Smooth muscle cell of the brain vasculature (primary cell): ENCODE results near the gene FEV.

Experiments
- DNase-seq: peaks from one replicate; pipeline ENCODE4 v3.0.0-alpha.2; 2012; ENCODE audit warnings: low read depth, low spot score

FEV gene

DNA sequence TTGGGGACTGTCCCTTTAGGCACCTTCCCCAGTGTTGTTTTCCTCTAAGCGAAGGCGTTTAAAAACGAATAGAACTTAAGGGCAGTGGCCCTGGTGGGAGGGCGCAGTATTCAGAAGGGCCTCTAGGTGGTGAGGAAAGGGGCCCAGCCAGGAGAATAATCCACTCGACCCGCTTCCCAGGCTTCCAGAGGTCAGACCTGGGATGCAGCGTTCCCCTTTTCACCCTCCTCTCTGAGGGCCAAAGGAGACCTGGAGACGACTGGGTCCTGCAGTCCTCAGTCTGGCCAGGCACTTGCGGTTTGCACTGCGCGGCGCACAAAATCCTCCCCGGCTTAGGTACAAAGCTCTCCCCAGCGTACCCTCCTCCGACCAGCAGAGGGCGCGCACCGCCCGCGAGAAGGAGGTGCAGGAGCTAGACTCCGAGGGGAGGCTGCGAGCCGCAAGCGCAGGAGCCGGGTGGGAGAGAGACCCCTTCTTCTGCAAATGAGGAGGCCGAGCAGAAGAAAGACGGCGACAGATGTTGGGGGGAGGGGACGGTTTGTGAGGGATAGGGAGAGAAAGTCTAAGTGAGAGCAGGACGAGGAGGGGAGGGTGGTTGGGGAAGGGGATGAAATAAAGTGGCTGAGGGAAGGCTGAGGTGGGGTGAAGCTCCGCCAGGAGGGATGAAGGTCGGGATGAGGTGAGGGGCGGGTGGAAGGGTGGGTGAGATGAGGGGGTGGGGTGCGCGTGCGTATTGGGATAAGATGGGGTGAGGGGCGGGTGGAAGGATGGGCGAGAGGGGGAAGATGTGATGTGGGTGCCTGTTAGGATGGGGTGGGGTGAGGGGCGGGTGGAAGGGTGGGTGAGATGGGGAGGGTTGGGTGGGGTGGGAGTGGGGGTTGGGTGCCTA, 4.9 kb downstream of the FEV start:
- DNase-seq: no peak

DNA sequence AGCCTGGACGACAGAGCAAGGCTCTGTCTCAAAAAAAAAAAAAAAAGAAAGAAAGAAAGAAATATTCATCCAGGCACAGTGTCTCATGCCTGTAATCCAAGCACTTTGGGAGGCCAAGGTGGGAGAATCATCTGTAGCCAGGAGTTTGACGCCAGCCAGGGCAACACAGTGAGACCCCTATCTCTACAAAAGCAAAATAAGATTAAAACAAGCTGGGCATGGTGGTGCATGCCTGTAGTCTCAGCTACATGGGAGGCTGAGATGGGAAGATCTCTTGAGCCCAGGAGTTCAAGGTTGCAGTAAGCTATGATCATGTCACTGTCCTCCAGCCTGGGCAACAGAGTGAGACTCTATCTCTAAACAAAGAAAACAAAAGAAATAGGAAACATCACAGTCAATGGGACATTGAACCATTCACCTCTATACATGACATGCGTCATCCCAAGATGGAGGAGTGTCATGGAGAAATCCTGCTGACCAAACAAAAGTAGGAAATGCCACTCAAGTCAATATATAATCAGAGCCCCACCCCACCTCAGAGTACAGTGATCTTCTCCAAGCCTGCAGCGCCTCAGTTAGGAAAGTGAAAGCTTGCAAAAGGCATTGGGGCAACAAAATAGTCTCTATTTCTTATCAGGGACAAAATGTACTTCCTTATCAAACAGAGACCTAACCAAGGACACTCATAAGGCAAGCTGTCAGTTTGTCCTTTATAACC, 9.8 kb downstream of the FEV start:
- DNase-seq: no peak

DNA sequence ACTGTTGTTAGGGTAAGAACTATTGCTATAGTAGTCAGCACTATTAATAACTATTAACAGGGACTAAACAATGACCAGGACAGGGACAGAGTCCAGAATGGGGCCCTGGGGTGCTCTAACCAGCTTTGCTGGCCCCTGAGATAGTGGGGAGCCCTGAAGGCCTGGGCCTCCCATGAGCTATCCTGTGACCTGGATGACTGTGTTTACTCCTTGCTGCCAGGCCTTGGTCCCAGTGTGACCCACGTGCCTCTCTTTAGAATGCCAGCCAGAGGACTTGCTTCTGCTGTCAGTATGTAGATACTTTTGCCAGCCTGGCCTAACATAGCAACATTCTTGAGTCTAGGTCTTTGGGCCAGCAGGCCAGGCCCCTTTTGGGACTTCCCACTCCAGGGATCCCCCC, 14.1 kb downstream of the FEV start:
- no peak for DNase-seq

DNA sequence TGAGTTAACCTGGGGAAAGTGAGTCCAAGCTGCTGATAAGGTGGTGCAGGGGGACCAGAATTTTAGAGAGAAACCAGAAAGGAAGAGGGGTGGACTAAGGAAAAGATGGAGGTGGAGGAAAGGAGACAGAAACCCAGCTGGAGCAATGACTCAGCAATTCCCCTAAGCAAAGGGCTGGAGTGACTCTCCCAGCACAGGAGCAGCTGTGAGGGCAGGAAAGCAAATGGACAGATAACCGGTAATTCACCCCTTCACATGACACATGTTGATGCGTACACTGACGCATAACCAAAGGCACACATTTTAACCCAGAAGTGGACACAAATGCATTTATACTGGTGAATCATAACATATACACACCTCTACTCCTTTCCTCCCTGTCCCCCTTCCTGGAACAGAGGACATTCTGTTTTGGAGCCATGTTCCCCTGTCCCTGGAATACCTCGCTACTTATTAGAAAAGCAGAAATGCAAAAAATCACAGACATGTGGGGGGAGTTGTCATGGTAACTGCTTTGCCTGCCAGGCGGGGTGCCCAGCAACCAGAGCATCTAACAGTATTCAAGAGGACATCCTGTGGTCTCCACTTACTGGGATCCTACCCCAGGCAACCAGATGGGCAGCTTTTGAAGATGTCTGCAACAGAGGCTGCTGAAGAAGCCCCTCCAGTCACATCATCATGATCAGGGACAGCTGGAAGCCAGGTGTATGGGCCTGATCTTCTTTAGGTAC, 20.8 kb downstream of the FEV start:
- DNase-seq: no peak

DNA sequence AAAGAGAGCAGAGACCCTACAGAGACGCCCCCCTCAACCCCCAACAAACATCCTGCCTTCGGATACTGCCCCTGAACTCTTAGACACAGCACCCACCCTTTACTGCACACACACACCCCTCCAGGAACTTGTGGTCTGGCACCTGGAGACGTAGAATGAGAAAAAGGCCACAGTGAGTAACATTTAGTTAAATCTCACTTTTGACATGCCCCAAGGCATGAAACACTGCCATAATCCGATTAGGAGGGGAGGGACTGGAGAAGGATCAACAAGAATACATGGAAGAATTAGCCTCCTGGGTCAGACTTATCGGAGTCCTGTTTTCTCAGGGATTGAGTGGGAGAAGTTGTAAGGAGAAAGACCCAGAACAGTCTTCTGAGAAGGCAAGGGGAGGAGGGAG, 21.4 kb downstream of the FEV start:
- no peak for DNase-seq

DNA sequence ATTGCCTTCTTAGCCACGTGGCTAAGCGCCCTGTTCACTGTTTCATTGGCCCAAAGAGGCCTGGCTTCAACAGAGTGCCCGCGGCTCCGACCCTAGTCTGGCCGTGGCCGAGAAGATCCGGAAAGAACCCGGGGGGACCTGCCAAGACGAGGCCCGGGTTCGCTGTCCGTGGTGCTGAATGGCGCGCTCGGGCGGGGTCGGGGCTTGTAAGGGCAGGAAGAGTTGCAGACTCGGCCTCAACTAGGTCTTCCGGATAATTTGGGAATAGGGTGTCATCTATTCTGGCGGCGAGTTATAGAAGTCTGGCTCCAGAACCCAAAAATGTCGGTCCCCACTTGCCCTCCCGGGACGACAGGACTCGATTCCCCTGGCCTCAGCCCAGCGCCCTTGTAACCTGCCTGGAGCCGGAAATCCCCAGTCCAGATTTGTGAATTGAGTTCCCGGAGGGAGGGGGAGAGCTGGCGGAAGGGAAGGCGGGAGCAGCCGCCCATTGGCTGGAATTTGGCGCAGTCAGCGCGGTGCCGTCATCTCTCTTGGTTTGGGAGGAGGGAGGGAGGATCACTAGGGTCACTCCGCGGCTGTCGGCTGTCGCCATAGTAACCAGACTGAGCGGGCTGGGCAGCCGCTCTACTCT, 22.0 kb downstream of the FEV start:
- DNase-seq: peak; percentile 6

DNA sequence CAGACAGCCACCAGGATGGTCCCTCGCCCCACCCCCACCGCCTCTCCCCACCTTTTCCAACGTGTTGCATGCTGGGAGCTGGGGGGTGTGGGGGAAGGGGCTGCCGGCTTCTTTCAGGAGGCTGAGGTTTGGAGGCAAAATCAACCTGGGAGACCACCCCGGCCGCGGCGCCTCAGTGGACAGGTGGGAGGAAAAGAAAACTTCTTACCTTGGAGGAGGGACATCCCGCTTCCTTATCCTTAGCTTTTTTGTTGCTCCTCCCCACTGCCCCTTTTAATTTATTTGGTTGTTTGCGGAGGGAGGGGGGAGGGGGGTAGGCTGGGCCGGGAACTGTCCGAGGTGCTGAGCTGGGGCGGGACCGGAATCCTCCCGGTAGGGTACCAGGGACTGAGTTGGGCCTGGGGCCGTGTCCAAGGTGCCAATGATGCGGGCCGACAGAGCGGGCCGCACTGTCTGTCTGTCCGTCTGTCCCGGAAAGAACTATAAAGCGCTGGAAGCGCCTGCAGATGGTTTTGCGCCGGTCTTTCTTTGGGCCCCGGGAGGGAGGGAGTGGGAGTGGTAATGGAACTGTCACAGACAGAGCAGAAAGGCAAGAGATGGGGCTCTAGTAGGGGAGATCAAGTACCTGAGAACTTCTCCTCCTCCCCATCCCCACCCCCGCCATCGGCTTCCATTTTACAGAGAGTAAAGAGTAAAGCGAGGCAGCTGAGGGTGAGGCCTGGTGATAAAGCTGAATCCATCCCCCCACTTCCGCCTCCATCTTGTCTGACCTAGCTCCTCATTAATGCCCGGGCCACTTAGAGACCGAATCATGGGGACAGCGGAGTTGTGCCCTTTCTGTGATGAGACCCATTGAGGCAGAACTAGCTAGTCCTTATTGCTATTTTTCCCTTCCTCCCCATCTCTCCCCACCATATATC, 23.1 kb downstream of the FEV start:
- DNase-seq: no peak

DNA sequence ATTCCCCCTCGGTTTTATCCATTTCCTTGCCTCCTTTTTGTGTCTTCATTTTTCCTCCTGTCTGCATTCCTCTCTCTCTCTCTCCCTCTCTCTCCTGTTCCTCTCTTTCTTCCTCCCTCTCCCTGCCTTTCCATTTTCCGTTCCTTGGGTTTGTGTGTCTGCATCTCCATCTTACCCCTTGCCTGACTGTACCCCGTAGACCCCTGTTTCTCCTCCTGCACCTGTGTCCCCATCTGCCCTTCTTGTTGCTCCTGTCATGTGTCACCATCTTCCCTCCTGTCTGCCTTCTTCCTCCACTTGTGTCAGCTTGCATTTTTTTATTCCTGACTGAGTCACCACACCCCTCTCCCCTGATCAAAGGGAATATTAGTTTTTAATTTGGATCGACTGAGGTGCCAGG, 23.8 kb downstream of the FEV start:
- no peak for DNase-seq

DNA sequence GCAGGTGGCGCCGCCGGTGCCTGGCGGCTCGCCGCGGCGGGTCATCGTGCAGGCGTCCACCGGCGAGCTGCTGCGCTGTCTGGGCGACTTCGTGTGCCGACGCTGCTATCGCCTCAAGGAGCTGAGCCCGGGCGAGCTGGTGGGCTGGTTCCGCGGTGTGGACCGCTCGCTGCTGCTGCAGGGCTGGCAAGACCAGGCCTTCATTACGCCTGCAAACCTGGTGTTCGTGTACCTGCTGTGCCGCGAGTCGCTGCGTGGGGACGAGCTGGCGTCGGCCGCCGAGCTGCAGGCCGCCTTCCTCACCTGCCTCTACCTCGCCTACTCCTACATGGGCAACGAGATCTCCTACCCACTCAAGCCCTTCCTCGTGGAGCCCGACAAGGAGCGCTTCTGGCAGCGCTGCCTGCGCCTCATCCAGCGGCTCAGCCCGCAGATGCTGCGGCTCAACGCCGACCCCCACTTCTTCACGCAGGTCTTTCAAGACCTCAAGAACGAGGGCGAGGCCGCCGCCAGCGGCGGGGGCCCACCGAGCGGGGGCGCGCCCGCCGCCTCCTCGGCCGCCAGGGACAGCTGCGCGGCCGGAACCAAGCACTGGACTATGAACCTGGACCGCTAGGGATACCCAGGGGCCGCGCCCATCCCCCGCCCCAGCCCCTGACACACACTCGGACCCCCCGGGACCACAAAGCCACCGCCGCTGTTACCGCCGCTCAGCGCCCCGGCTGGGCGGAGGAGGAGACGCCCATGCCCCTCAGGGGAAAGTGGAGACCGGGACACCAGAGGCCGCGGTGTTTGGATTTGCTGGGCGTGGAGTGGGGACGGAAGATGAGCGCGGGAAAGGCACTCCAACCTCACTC, 24.4 kb downstream of the FEV start:
- DNase-seq: no peak

DNA sequence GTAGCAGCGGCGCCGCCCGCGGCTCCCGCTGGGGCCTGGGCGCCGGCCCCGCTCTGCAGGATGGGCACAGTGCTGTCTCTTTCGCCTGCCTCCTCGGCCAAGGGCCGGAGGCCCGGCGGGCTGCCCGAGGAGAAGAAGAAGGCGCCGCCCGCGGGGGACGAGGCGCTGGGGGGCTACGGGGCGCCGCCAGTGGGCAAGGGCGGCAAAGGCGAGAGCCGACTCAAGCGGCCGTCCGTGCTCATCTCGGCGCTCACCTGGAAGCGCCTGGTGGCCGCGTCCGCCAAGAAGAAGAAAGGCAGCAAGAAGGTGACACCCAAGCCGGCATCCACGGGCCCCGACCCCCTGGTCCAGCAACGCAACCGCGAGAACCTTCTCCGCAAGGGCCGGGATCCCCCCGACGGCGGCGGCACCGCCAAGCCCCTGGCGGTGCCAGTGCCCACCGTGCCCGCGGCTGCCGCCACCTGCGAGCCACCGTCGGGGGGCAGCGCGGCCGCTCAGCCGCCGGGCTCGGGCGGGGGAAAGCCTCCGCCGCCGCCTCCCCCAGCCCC, 25.1 kb downstream of the FEV start:
- DNase-seq: no peak

DNA sequence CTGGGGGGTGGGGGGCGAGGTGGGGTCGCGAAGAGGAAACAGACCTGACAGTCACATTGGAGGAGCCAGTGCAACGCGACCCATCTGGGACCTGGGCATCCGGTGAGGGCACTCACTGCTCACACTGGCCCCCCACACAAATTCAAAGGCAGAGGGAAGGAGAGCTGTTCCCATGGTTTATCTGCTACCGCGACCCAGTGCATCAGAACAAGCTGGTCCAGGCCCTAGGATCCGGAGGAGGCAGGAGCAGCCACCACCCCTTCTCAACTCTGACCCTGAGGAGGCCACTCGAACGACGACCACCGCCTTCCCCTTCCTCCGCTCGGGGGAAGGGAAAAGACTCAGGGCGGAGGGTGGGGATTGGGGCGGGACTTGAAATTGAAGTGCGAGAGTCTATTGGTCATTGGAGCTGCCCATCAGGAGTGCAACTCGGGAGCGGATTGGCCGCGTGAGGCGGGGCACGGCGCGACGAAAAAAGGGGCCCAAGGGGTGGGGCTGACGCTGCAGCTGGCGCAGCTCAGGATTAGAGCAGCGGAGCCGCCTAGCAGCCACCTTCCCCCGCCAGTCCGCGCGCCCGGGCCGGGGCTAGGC, 25.7 kb downstream of the FEV start, which contains the start of gene CDK5R2:
Gene CDK5R2, plus strand, starts transcription at position 526 of the 591 bp plus-strand sequence. CDS start 155 bp downstream, outside the sequence.
- peak; percentile 35 for DNase-seq

DNA sequence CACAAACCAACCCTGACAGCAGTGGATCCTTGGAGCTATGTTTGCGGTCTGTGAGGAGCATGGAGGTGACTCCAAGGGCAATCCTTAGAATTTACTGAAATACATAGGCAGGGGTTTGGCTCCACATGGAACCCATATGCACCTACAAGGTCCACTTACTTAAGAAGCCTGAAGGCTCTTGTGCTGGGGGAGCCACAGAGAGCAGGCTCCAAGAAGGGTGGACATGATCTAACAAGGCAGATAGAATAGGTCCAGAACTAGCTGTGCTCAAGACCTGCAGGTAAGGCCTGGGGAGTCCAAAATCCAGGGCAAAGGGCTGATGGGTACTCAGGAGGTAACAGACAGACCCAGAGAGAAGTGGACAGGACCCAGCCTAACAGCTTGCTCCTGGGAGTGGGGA, 26.7 kb downstream of the FEV start:
- no peak for DNase-seq

DNA sequence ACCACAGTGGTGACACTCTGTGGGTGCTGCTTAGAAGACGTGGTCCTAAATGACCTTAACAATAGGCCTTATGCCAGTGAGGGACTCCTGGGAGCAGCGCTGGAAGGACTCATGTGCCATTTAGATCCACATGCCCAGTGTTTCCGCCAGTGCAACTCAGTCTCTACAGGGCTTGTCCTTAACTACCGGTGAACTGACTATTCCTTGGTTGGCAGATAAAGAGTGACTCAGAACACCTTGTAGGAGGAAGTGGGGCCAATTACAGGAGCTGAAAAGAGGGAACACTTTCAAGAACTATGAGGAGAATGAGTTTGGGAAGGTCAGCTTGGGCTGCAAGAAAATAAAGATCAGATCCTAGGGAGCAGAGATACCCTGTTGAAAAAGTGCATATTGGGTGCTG, 27.3 kb downstream of the FEV start:
- DNase-seq: no peak

DNA sequence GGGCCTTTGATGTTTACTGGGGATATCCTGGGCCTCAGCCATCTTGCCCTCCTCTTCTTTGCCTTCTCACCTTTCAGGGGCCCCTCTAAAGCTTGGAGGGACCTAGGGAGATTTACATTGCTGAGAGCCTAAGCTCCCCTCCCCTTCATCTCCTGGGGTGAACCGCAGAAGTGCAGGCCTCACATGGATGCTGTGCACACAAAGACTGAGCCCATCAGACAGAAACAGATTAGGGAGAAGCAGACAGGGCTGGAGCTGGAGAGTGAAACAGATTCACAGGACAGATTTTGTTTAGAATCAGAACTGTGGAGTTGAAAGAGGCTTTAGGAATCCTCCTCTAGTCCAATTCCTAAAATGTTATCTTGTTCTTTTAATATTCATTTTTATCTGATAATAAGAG, 28.9 kb downstream of the FEV start:
- DNase-seq: no peak

DNA sequence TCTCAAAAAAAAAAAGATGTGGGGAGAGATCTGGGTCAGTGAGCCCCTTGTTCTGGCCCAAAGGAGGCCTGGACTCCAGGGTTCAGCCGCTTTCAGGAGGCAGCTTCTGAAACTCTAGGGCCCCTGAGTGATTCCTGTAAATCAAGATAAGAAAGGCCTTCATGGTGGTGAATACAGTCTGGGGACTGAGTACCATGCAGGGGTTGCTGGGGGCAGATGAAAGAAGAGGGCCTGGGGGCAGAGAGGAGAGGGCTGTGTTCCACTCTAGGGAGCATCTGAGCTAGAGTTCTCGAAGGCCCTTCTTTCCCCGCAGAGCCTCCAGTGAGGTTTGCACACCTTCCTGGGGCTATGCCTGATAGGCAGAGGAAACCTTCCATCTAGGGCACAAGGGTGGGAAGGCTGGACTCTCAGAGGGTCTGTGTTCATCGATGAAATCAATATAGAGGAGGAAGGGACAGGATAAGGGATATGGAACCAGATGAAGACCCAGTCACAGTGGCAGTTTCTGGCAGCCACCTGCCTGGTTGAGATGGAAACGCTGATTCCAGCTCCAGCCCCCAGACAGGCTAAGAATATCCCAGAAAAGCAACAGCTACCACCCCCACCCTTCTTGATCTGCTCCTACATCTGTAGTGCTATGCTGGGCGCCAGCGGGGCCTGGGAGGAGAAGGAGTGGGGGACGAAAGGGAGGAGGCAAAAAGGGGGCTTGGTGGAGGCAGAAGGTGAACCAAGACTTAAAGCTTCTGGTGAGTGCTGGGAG, 30.3 kb downstream of the FEV start:
- no peak for DNase-seq

DNA sequence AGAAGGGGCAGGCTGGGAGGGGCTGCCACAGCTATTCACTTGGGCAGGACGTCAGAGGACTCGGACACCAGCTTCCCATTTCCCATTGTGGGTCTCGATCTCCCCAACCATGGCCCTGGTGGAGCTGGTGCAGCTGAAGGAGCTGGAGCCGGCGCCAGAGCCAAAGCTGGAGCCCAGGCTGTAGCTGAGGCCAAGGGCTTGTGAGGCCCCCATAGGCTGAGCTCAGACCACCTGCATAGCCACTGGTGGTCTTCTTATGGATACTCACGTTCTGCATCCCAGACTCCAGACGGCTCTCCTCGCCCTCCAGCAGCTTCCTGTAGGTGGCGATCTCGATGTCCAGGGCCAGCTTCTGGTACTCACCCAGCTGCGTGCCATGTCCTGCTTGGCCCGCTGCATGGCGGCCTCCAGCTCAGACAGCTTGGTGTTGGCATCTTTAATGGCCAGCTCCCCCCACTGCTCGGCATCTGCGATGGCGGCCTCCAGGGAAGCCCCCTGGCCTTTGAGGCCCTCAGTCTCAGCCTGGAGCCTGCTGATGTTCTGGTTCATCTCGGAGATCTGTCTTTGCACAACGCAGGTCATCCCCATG, 31.5 kb downstream of the FEV start:
- DNase-seq: no peak

DNA sequence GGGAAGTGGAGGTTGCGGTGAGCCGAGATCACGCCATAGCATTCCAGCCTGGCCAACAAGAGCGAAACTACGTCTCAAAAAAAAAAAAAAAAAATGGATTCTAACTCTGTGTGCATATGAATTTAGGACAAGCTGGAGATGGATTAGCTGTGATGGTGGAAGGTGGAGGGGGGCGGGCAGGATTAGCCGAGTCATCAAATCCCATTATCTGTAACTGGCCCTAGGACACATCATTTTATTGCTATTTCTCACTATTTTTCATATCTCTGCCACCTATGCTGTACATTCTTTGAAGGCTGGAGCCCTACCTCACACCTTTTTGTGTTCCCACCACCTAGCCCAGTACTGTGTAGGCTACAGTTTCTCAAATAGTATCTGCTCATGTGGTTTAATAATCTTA, 32.8 kb downstream of the FEV start:
- no peak for DNase-seq

DNA sequence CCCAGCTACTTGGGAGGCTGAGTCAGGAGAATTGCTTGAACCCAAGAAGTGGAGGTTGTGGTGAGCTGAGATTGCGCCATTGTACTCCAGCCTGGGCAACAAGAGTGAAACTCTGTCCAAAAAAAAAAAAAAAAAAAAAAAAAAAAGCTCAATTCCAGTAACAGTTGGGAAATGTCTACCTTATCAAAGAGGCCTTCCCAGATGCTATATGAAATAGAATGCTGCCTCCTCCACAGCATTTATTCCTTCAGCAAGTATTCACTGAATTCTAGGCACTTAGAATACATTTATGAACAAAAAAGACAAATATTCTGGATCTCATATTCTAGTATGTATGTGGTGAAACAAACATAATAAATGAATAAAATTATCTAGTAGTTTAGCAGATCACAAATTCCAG, 38.4 kb downstream of the FEV start:
- no peak for DNase-seq
